HG02973 (cell line): ENCODE measurements around the gene KAT2B.
"Not testable (repeated sequence)": the region's sequence is repeated elsewhere in the genome, so short reads cannot be mapped to it uniquely, and the experiment has no call there.

Experiments used
- ATAC-seq: cut with Tn5 transposase; IDR thresholded peaks from one replicate; pipeline ENCODE4 v1.9.1; 2021; ENCODE audit warnings: moderate library complexity; ENCODE audit not compliant: unreplicated experiment

The KAT2B gene

GRCh38 chr3:20041197-20041780 is 1.0 kb downstream of the KAT2B start:
- peak; percentile 43 for ATAC-seq

GRCh38 chr3:20042331-20042730 is 2.1 kb downstream of the KAT2B start:
- no peak for ATAC-seq

- peak; percentile 18 for ATAC-seq
Observed at GRCh38 chr3:20043396-20043795, 3.1 kb downstream of the KAT2B start.

- no peak for ATAC-seq
Observed at GRCh38 chr3:20043825-20044224, 3.6 kb downstream of the KAT2B start.

- not testable (repeated sequence) for ATAC-seq
Observed at GRCh38 chr3:20045141-20045540, 4.9 kb downstream of the KAT2B start.

- ATAC-seq, result no peak
Observed at GRCh38 chr3:20046556-20046955, 6.3 kb downstream of the KAT2B start.

GRCh38 chr3:20047341-20047779 is 7.1 kb downstream of the KAT2B start:
- no peak for ATAC-seq

GRCh38 chr3:20047976-20048883 is 8.0 kb downstream of the KAT2B start:
- no peak for ATAC-seq

- no peak for ATAC-seq
Observed at GRCh38 chr3:20051123-20051806, 11.0 kb downstream of the KAT2B start.

- ATAC-seq, result no peak
Observed at GRCh38 chr3:20052851-20053250, 12.6 kb downstream of the KAT2B start.

- ATAC-seq, result peak; percentile 79
Observed at GRCh38 chr3:20054549-20054987, 14.3 kb downstream of the KAT2B start.

- ATAC-seq, result peak; percentile 12
Observed at GRCh38 chr3:20055020-20055775, 15.0 kb downstream of the KAT2B start.

GRCh38 chr3:20055842-20056241 is 15.6 kb downstream of the KAT2B start:
- no peak for ATAC-seq

- peak; percentile 51 for ATAC-seq
Observed at GRCh38 chr3:20056725-20057611, 16.7 kb downstream of the KAT2B start.

- ATAC-seq, result no peak
Observed at GRCh38 chr3:20057612-20058180, 17.4 kb downstream of the KAT2B start.

- ATAC-seq, result no peak
Observed at GRCh38 chr3:20059929-20060328, 19.7 kb downstream of the KAT2B start.

- peak; percentile 52 for ATAC-seq
Observed at GRCh38 chr3:20060974-20061685, 20.9 kb downstream of the KAT2B start.

- no peak for ATAC-seq
Observed at GRCh38 chr3:20062996-20063395, 22.8 kb downstream of the KAT2B start.

- no peak for ATAC-seq
Observed at GRCh38 chr3:20064387-20064786, 24.1 kb downstream of the KAT2B start.
